ENCODE data around the gene SH3TC1.

DNA sequence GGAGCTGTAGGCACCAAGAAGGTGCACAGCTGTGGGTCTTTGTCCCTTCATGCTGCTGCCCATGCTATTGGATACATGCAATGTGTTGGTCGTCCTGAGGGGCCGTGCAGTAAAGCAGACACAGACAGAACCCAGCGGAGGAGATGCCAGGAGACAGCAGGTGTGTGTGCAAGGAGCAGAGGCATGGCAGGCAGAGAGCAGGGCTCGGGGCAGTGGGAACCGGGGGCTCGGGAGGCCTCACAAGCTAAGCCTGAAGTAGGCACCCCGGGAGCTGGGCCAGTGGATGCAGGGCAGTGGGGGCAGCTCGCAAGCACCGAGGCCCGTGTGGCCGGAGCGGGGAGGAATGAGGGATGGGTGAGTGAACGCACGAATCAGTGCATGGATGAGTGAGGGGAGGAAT is 83.7 kb downstream of the SH3TC1 start:
- TF ChIP-seq CTCF (IDR thresholded peaks at IDR 0.05) (no peak), EP300 (IDR thresholded peaks at IDR 0.05) (no peak), POLR2A (IDR thresholded peaks at IDR 0.05) (no peak)
